Neutrophil (primary cell): ENCODE measurements around the gene STXBP5.

Source experiments
- H3K27ac ChIP-seq: fragments of 200-600 bp; sonication (generic); 2 replicates; pipeline ENCODE4 v1.5.1; 2016; ENCODE audit warnings: mild to moderate bottlenecking, moderate library complexity
- H3K27me3 ChIP-seq: fragments of 200-600 bp; sonication (generic); 2 replicates; pipeline ENCODE4 v1.6.0; 2016; ENCODE audit warnings: mild to moderate bottlenecking
- H3K36me3 ChIP-seq: fragments of 200-600 bp; sonication (generic); 2 replicates; pipeline ENCODE4 v1.5.1; 2017
- H3K4me1 ChIP-seq, 2 experiments: fragments of 200-600 bp in 1 of 2; sonication (generic) in 1 of 2; 1 replicate in 1 of 2; 2 replicates in 1 of 2; pipeline versions ENCODE4 v1.5.1 to v1.6.1; 2013 to 2016; ENCODE audit warnings: low read depth in 1 of 2, low read length in 1 of 2, mild to moderate bottlenecking in 1 of 2, moderate library complexity in 1 of 2; ENCODE audit not compliant: control insufficient read depth in 1 of 2, insufficient read depth in 1 of 2
- H3K4me3 ChIP-seq, 2 experiments: fragments of 200-600 bp in 1 of 2; sonication (generic) in 1 of 2; 1 replicate in 1 of 2; 2 replicates in 1 of 2; pipeline ENCODE4 v1.5.1; 2013 to 2016; ENCODE audit warnings: low read depth in 1 of 2, low read length in 1 of 2, mild to moderate bottlenecking in 1 of 2, moderate library complexity in 1 of 2
- H3K9me3 ChIP-seq: fragments of 200-600 bp; sonication (generic); 2 replicates; pipeline ENCODE4 v1.5.1; 2016
- CTCF ChIP-seq: fragments of 200-600 bp; sonication (generic); IDR thresholded peaks from 2 replicates; pipeline ENCODE4 v1.5.1; 2016; ENCODE audit warnings: antibody characterized with exemption

STXBP5 gene

DNA sequence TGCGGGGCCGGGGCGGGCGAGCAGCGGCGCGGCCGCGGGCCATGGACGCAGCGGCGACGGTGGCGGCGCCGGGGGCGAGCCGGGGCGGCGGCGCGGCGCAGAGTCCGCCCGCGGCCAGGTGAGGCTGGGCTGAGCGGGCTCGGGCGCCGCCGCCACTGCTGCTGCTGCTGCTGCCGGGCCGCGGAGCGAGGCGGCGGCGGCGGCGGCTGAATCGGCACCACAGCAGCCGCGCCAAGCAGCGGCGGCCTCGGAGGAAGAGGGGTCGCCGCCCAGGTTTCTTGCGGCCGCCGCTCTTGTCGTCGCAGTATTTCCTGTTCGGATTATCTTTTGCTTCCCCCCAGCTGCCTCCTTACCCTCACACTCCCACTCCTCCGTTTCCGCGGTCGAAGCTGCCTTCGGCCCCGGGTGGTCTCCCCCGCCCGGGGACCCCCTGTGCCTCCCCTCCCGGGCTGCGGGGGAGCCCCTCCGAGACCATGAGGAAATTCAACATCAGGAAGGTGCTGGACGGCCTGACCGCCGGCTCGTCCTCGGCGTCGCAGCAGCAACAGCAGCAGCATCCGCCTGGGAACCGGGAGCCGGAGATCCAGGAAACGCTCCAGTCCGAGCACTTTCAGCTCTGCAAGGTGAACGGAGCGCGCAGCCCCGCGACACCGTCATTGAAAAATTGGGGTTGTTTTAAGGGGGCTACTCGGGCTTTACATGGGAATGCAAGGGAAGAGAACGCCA is at the start of gene STXBP5:
Gene STXBP5 (plus strand): TSS at position 358 of the 726 bp plus-strand sequence. CDS start 116 bp downstream, at position 474.
- no peak for TF ChIP-seq CTCF
- H3K4me1 ChIP-seq, result peaks cover 50 to 59% of the 10 kb centered on the region in 2 experiments
- peak within 1 kb of the TSS; percentile 97 for H3K27ac ChIP-seq
- H3K9me3 ChIP-seq, result no peaks in the 10 kb centered on the region
- H3K4me3 ChIP-seq, result peak within 1 kb of the TSS; percentile 92 to 94
- no peaks in the 10 kb centered on the region for H3K36me3 ChIP-seq
- no peaks in the 10 kb centered on the region for H3K27me3 ChIP-seq

- H3K27me3 ChIP-seq, result no peaks in the 10 kb centered on the region
- H3K36me3 ChIP-seq, result no peaks in the 10 kb centered on the region
- peaks cover 41 to 44% of the 10 kb centered on the region in 2 experiments for H3K4me1 ChIP-seq
- H3K27ac ChIP-seq, result no peak overlapping the region
- no peak overlapping the region for H3K4me3 ChIP-seq
- H3K9me3 ChIP-seq, result no peaks in the 10 kb centered on the region
- TF ChIP-seq CTCF, result no peak
Measured at GRCh38 chr6:147154454-147154853, 49.8 kb upstream of the STXBP5 start.

GRCh38 chr6:147156218-147156617 is 48.0 kb upstream of the STXBP5 start:
- peaks cover 54 to 62% of the 10 kb centered on the region in 2 experiments for H3K4me1 ChIP-seq
- H3K36me3 ChIP-seq, result no peaks in the 10 kb centered on the region
- TF ChIP-seq CTCF, result no peak
- peak overlapping the region; percentile 58 for H3K27ac ChIP-seq
- H3K9me3 ChIP-seq, result no peaks in the 10 kb centered on the region
- no peaks in the 10 kb centered on the region for H3K27me3 ChIP-seq
- H3K4me3 ChIP-seq, result no peak overlapping the region

- Histone ChIP-seq H3K27ac (peak overlapping the region; percentile 58), H3K4me3 (no peak overlapping the region), H3K27me3 (no peaks in the 10 kb centered on the region), H3K9me3 (no peaks in the 10 kb centered on the region), H3K4me1 (peaks cover 57 to 66% of the 10 kb centered on the region in 2 experiments), H3K36me3 (no peaks in the 10 kb centered on the region)
- TF ChIP-seq CTCF, result no peak
Measured at GRCh38 chr6:147156799-147157382, 47.3 kb upstream of the STXBP5 start.

GRCh38 chr6:147157930-147158329 is 46.3 kb upstream of the STXBP5 start:
- Histone ChIP-seq H3K27me3 (no peaks in the 10 kb centered on the region), H3K4me3 (no peak overlapping the region), H3K4me1 (peaks cover 57 to 66% of the 10 kb centered on the region in 2 experiments), H3K27ac (peak overlapping the region; percentile 79), H3K36me3 (no peaks in the 10 kb centered on the region), H3K9me3 (no peaks in the 10 kb centered on the region)
- no peak for TF ChIP-seq CTCF
